Activated CD8-positive, alpha-beta memory T cell treated with anti-CD3 and anti-CD28 coated beads for 24 hours (primary cell): ENCODE measurements around the gene ZSWIM5.
"Not testable (repeated sequence)": the region's sequence is repeated elsewhere in the genome, so short reads cannot be mapped to it uniquely, and the experiment has no call there.

Source experiments
- DNase-seq: peaks from one replicate; pipeline ENCODE4 v3.0.0-alpha.2; 2020

ZSWIM5 gene

DNA sequence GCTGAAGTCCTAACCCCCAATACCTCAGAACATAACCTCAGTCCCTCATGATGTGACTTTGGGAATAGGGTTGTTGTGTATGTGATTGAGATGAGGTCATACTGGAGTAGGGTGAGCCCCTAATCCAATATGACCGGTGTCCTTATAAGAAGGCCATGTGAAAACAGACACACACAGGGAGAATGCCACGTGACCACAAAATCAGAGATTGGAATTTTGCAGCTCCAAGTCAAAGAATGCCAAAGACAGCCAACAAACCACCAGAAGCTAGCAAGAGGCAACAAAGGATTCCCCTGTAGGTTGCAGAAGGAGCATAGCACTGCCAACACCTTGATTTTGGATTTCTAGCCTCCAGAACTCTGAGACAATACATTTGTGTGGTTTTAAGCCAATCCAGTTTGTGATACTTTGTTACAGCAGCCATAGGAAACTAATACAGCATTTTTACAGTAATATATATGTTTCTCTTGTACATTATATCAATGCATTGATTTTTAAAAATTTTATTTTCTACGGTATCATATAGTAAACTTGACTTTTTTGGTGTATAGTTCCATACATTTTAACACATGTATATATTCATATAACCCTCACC is 5.4 kb downstream of the ZSWIM5 start:
- no peak for DNase-seq

DNA sequence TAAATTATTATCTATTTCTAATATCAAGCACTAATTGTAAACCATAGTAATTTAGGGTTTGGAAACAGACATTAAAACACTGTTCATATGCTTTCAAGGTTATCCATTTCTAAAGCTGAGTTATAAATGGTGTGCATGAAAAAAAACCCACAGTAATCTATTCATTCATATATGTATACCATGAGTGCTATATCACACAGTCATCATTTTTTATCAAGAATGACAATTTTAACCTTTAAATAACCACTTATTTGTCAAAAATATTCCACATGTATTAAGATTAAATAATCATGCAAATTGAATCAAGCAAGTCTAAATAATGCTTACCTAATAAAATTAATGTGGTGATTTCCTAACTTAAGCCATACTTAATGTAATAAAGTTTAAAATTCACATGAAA is 6.0 kb downstream of the ZSWIM5 start:
- no peak for DNase-seq

DNA sequence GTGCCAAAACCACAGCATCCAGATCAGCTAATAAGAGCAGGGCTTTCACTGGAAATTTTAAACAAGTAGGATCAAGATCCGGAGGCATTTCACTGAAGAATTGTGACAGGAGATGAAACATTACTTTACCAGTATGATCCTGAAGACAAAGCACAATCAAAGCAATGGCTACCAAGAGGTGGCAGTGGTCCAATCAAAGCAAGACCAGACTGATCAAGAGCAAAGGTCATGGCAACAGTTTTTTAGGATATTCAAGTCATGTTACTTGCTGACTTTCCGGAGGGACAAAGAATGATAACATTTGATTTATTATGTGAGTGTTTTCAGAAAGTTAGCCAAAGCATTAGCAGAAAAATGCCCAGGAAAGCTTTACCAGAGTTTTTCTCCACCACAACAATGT is 8.2 kb downstream of the ZSWIM5 start:
- DNase-seq = no peak

DNA sequence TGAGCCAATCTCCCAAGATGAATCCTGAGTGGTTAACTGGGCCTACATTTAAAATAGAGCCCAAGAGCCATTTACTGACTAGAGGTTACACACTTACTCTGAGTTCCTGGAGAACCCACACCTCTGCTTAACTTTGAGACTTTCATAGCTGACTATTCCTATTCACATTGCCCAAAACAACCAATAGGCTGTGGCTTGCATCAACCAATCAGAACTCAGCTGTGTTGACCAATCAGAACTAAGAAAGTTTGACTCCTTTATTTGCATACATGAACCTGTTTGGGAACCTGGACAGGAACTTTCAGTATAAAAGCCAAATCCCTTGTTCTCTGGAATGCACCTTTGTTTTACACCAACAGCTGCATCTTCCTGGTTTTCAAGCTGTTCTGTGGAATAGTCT is 9.5 kb downstream of the ZSWIM5 start:
- DNase-seq = no peak

DNA sequence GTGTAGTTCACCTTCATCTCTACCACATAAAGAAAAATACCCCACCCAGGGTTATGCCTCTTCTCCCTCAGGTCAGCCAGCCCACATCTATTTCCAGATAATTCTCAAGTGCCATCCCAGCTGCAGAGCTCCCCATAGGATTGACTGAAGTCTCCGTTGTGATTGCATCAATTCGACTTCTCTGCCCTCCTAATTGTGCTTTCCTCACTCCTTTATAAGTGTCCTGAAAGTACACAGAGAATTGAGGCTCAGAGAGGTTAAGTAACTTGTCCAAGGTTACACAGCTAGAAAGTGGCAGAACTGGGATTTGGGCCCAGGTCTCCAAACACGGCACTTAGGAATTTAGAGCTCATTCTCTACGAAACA is 15.0 kb downstream of the ZSWIM5 start:
- no peak for DNase-seq

DNA sequence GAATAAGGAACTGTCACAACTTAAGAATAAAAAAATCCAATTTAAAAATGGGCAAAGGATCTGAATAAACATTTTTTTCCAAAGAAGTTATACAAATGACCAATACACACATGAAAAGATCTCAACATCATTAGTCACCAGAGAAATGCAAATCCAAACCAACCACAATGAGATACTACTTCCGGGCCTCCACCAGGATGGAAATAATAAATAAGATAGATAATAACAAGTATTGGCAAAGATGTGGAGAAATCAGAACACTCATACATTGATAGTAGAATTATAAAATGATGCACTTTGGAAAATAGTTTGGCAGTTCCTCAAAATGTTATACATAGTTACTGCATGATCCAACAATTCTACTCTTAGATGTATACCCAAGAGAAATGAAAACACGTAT is 18.7 kb downstream of the ZSWIM5 start:
- no peak for DNase-seq

DNA sequence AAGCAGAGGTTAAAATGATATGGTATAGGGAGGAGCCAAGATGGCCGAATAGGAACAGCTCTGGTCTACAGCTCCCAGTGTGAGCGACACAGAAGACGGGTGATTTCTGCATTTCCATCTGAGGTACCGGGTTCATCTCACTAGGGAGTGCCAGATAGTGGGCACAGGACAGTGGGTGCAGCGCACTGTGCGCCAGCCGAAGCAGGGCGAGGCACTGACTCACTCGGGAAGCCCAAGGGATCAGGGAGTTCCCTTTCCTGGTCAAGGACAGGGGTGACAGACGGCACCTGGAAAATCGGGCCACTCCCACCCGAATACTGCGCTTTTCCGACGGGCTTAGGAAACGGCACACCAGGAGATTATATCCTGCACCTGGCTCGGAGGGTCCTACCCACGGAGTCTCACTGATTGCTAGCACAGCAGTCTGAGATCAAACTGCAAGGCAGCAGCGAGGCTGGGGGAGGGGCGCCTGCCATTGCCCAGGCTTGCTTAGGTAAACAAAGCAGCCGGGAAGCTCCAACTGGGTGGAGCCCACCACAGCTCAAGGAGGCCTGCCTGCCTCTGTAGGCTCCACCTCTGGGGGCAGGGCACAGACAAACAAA is 26.4 kb downstream of the ZSWIM5 start:
- not testable (repeated sequence) for DNase-seq

DNA sequence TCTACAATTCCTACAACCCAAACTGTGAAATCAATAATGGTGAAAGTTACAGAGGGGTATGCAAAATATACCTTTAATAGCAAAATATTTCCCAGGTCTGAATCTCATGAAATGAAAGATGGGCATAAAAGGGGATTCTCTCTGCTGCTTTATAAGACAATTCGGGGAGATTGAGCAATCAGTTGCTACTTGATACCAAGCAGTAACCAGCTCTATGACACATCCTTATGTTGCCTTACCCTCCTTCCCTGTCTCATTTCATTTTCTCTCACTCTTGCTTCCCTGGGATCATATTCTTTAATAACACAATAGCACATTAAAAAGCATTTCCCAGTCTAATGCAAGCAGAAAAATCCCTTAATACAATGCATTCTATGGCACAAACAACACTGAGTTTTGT is 29.0 kb downstream of the ZSWIM5 start:
- no peak for DNase-seq

DNA sequence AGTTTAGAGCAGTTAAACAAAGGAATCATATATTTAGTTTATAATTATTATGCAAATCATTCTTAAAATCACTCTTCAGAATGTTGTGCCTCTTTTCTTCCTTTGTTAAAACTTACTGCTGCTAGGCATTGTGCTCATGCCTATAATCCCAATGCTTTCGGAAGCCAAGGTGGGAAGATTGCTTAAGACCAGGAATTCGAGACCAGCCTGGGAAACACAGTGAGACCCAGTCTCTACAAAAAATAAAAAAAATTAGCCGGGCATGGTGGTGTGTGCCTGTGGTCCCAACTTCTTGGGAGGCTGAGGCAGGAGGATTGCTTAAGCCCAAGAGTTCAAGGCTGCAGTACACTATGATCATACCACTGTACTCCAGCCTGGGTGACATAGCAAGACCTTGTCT is 33.6 kb downstream of the ZSWIM5 start:
- DNase-seq = no peak

DNA sequence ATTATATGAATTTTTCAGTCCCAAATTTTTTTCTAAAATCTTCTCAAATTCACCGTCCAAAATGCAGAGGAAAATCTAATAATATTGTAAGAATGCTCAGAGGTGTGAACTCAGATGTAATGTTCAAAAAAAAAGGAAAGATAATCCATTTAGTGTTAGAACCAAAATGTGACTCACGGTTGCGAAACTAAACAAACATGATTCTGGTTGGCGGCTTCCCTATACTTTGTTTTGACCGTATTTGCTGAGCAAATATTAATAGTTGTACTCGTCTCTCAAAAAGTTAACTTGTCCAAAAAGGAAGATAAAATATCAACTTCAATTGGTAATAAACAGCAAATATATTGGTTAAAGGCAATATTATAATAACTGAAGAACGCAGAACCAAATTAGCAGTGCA is 34.4 kb downstream of the ZSWIM5 start:
- DNase-seq = no peak

DNA sequence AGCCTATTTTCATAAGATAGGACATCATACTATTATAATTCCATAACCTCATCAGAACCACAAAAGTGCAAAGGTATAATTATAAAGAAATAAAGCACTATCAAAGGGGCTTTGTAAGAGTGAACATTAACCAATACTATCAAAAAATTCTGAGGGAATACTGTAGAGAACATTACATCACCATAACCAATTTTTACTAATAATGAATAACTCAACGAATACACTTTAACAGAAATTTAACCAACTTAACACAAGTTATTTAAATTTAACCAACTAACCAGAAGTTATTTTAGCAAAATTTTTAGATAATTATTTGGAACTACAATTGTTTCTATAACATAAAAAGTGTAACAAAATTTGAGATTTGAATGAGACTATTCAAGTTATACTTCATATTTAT is 34.8 kb downstream of the ZSWIM5 start:
- DNase-seq = no peak

DNA sequence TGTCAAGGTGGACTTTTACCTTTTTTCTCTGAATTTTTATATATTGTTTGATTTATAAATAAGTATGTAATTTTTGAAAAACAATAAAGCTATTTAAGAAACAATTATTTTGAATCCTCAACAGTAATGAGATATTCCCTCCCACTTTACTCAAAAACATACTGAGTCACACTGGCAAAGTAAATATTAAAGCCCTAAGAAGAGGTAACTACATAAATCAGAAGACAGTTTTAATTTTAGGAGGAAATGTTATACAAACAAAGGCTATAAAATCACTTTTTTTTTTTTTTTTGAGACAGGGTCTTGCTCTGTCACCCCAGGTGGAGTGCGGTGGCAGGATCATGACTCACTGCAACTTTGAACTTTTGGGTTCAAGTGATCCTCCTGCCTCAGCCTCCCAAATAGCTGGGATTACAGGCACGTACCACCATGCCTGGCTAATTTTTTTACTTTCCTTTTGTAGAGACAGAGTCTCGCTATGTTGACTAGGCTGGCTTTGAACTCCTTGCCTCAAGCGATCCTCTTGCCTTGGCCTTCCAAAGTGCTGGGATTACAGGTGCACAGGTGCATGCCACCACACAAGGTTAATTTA is 36.2 kb downstream of the ZSWIM5 start:
- DNase-seq = no peak

DNA sequence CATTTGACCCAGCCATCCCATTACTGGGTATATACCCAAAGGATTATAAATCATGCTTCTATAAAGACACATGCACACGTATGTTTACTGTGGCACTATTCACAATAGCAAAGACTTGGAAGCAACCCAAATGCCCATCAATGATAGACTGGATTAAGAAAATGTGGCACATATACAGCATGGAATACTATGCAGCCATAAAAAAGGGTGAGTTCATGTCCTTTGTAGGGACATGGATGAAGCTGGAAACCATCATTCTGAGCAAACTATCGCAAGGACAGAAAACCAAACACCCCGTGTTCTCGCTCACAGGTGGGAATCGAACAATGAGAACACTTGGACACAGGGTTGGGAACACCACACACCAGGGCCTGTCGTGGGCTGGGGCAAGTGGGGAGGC is 38.5 kb downstream of the ZSWIM5 start:
- not testable (repeated sequence) for DNase-seq

DNA sequence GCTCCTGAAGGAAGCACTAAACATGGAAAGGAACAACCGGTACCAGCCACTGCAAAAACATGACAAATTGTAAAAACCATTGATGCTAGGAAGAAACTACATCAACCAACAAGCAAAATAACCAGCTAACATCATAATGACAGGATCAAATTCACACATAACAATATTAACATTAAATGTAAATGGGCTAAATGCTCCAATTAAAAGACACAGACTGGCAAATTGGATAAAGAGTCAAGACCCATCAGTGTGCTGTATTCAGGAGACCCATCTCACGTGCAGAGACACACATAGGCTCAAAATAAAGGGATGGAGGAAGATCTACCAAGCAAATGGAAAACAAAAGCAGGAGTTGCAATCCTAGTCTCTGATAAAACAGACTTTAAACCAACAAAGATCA is 42.1 kb downstream of the ZSWIM5 start:
- DNase-seq = not testable (repeated sequence)

DNA sequence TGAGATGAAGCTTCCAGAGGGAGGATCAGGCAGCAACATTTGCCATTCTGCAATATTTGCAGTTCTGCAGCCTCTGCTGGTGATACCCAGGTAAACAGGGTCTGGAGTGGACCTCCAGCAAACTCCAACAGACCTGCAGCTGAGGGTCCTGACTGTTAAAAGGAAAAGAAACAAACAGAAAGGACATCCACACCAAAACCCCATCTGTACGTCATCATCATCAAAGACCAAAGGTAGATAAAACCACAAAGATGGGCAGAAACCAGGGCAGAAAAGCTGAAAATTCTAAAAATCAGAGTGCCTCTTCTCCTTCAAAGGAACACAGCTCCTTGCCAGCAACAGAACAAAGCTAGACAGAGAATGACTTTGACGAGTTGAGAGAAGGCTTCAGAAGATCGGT is 43.3 kb downstream of the ZSWIM5 start:
- not testable (repeated sequence) for DNase-seq

DNA sequence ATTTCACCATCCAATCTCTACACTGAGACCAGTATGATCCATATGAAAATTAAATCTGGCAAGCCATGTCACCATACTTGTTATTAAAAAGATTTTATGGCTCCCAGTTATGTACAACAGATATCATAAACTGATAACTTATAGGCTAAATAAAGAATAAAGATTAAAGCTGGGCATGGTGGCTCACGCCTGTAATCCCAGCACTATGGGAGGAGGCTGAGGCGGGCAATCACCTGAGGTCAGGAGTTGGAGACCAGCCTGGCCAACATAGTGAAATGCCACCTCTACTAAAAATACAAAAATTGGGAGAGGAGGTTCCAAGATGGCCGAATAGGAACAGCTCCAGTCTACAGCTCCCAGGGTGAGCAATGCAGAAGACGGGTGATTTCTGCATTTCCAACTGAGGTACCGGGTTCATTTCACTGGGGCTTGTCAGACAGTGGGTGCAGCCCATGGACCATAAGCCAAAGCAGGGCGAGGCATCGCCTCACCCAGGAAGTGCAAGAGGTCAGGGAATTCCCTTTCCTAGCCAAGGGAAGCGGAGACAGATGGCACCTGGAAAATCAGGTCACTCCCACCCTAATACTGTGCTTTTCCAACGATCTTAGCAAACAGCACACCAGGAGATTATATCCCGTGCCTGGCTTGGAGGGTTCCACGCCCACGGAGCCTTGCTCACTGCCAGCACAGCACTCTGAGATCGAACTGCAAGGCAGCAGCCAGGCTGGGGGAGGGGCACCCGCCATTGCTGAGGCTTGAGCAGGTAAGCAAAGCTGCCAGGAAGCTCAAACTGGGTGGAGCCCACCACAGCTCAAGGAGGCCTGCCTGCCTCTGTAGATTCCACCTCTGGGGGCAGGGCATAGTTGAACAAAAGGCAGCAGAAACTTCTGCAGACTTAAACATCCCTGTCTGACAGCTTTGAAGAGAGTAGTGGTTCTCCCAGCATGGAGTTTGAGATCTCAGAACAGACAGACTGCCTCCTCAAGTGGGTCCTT is 44.1 kb downstream of the ZSWIM5 start:
- not testable (repeated sequence) for DNase-seq

DNA sequence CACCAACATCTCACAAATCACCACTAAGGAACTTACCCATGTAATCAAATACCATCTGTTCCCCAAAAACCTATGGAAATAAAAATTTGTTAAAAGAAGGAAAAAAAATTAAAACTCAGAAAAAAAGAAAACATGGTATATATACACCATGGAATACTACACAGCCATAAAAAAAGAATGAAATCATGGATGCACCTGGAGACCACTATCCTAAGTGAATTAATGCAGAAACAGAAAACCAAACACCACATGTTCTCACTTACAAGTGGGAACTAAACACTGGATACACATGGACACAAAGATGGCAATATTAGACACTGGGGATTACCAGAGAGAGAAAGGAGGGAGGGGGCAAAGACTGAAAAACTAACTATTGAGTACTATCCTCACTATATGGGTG is 50.4 kb downstream of the ZSWIM5 start:
- DNase-seq = no peak

DNA sequence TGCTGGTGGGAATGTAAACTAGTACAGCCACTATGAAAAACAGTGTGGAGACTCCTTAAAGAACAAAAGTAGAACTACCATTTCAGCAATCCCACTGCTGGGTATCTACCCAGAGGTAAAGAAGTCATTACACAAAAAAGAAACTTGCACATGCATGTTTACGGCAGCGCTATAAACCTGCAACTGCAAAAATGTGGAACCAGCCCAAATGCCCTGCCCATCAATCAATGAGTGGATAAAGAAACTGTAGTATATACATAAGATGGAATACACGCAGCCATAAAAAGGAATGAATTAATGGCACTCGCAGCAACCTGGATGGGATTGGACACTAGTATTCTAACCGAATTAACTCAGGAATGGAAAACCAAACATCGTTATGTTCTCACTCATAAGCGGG is 51.0 kb downstream of the ZSWIM5 start:
- no peak for DNase-seq

DNA sequence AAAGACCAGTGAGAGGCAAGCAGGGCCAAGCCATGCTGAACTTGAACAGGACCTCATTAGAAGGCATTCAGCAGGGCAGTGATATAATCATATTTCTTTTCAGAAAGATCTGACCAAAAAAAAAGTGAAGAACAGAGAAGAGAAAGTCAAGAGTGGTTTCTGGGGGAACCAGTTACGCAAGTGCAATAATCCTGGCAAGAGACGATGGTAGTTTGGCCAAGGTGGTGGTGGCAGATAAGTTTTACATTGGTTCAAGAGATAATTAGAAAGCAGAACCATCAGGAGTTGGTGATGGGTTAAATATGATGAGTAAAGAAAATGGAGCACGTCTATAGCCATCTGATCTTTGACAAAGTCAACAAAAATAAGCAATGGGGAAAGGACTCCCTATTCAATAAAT is 54.3 kb downstream of the ZSWIM5 start:
- DNase-seq = no peak

DNA sequence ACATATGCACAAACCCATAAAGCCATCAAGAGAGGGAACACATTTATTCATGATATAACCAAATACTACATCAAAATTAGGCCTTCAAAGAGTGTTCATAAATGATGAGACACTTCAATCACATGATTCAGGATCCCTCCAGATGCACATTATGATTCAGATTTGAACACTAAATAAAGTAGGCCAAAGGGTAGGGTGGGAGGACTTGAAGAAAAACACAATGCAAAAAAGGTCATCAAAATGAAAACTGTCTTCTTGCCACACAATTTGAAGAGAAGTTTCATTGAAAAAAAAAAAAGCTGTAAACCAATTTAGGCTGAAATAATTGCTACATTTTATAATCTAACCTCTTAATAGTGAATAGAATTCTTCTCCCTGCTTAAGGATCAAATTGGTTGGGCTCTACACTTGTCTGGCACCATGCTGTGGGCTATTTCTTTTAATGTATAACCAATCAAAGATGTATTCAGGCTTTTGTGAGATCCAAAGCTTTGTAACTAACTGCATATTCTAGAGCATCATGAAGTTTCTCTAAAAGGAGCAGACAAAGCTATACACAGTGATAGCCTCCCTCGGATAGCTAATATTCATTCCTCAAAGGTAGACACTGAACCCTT is 58.1 kb downstream of the ZSWIM5 start:
- DNase-seq = no peak

DNA sequence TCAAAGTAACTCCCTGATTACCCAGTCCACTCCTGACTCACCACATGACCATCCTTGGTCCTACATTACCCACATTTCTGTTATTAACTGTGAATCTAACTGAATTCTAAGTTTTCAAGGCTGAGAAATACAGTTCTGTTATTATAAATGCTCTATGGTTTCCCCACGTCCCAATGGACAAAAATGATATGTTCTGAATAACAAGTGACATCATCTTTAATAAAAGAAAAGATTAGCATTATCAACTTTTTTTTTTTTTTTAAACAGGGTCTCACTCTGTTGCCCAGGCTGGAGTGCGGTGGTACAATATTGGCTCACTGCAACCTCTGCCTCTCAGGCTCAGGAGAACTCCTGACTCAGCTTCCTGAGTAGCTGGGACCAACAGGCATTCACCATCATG is 59.6 kb downstream of the ZSWIM5 start:
- DNase-seq = no peak

DNA sequence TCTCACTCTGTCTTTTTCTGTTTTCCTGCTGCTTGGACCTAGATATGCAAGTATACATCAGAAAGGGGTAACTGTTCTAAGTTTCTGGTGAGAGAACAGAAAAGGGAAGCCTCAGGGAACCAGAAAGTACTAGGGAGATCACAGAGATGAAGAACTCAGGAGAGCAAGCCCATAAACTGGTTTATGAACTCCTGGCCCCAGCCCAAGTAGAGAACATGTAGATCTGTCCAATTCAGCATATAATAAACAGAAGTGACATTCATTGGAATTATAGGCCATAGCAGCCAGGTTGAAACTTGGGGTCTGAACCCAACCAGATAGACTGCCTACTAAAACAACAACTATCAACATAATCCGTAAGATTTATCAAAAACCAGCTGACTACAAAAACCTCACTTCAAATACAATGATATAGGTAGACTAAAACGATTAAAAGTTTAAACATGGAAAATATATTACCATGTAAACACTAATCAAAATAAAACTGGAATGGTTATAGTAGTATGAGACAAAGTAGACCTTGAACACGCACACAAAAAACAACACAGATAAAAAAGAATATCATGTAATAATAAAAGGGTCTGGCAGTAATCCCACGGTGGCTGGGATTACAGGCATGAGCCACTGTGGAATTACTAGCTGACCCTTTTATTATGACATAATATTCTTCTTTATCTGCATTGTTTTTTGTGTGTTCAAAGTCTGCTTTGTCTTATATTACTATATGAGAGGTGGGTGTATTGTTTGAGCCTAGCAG is 65.0 kb downstream of the ZSWIM5 start:
- no peak for DNase-seq

DNA sequence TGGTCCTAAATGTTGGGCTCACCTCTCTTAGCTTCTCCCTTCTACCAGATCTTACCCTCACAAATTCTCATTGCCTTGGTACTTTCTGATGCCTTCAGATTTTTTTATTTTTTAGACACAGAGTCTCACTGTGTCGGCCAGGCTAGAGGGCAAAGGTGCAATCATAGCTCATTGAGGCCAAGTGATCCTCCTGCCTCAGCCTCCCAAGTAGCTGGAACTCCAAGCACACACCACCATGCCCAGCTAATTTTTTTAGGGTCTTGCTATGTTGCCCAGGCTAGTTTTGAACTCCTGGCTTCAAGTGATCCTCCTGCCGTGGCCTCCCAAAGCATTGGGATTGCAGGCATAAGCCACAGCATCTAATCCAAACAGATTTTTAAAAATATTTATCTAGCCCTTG is 69.4 kb downstream of the ZSWIM5 start:
- no peak for DNase-seq
